Mesothelial cell of epicardium (in vitro differentiated cells): Measurements from ENCODE around the gene ITPR2. TPM values are rescaled to one million over a fixed set of nuclear protein-coding genes. Genes with fewer than 3 reads are reported as not detected.
"Not testable (repeated sequence)": the region's sequence is repeated elsewhere in the genome, so short reads cannot be mapped to it uniquely, and the experiment has no call there.

Source experiments
- DNase-seq, 2 experiments: peaks; one replicate each; pipeline ENCODE4 v3.0.0; 2021; ENCODE audit warnings: low spot score in 2 of 2; ENCODE audit not compliant: unreplicated experiment in 2 of 2
- H3K27ac Mint-ChIP-seq: 2 replicates; pipeline ENCODE4 v1.8.0; 2021; ENCODE audit warnings: mixed read lengths
- H3K27me3 Mint-ChIP-seq: 2 replicates; pipeline ENCODE4 v1.8.0; 2021; ENCODE audit warnings: low read depth, mixed read lengths
- H3K36me3 Mint-ChIP-seq: 2 replicates; pipeline ENCODE4 v1.8.0; 2021; ENCODE audit warnings: mixed read lengths
- H3K4me1 Mint-ChIP-seq: 2 replicates; pipeline ENCODE4 v1.8.0; 2021; ENCODE audit warnings: mixed read lengths
- H3K4me3 Mint-ChIP-seq: 2 replicates; pipeline ENCODE4 v1.8.0; 2021; ENCODE audit warnings: mild to moderate bottlenecking, moderate library complexity, mixed read lengths
- H3K9me3 Mint-ChIP-seq: 2 replicates; pipeline ENCODE4 v1.8.0; 2021; ENCODE audit warnings: mixed read lengths
- CTCF ChIP-seq: fragments of 200-600 bp; sonication (generic); IDR thresholded peaks from one replicate; pipeline ENCODE4 v1.5.0; 2021; ENCODE audit warnings: antibody characterized with exemption; ENCODE audit not compliant: unreplicated experiment
- total RNA-seq: library from RNA; stranded (reverse); gene quantifications from 3 replicates; pipeline ENCODE4 v1.2.1, GENCODE V29; 2021

The ITPR2 gene
- total RNA-seq, 1 donor from 2014 or later, result 62.3 TPM

GRCh38 chr12:26435069-26435404 is 398.0 kb downstream of the ITPR2 start:
- no peak overlapping the region for H3K4me3 Mint-ChIP-seq
- no peaks in the 10 kb centered on the region for H3K27me3 Mint-ChIP-seq
- no peak overlapping the region for H3K27ac Mint-ChIP-seq
- DNase-seq, result no peak
- no peak for TF ChIP-seq CTCF
- H3K4me1 Mint-ChIP-seq, result no peaks in the 10 kb centered on the region
- no peaks in the 10 kb centered on the region for H3K9me3 Mint-ChIP-seq
- peaks cover 17% of the 10 kb centered on the region for H3K36me3 Mint-ChIP-seq

GRCh38 chr12:26434299-26435068 is 398.5 kb downstream of the ITPR2 start:
- no peak overlapping the region for H3K4me3 Mint-ChIP-seq
- H3K4me1 Mint-ChIP-seq, result no peaks in the 10 kb centered on the region
- H3K27ac Mint-ChIP-seq, result no peak overlapping the region
- H3K9me3 Mint-ChIP-seq, result no peaks in the 10 kb centered on the region
- peak; percentile 48 for TF ChIP-seq CTCF
- DNase-seq, result no peak
- H3K36me3 Mint-ChIP-seq, result peaks cover 14% of the 10 kb centered on the region
- H3K27me3 Mint-ChIP-seq, result no peaks in the 10 kb centered on the region

- H3K27me3 Mint-ChIP-seq, H3K4me3 Mint-ChIP-seq, H3K4me1 Mint-ChIP-seq, DNase-seq, H3K36me3 Mint-ChIP-seq, H3K27ac Mint-ChIP-seq, H3K9me3 Mint-ChIP-seq: not testable (repeated sequence)
Measured at GRCh38 chr12:26433701-26434100, 399.3 kb downstream of the ITPR2 start.

- peaks cover 6% of the 10 kb centered on the region for H3K36me3 Mint-ChIP-seq
- no peak for TF ChIP-seq CTCF
- no peaks in the 10 kb centered on the region for H3K9me3 Mint-ChIP-seq
- peaks cover 3% of the 10 kb centered on the region for H3K4me1 Mint-ChIP-seq
- H3K27ac Mint-ChIP-seq, result no peak overlapping the region
- H3K27me3 Mint-ChIP-seq, result no peaks in the 10 kb centered on the region
- no peak for DNase-seq
- H3K4me3 Mint-ChIP-seq, result no peak overlapping the region
Measured at GRCh38 chr12:26431211-26431610, 401.8 kb downstream of the ITPR2 start.

- not testable (repeated sequence) for H3K9me3 Mint-ChIP-seq, H3K4me1 Mint-ChIP-seq, H3K36me3 Mint-ChIP-seq, DNase-seq, H3K4me3 Mint-ChIP-seq, H3K27ac Mint-ChIP-seq, H3K27me3 Mint-ChIP-seq
Measured at GRCh38 chr12:26430596-26430995, 402.4 kb downstream of the ITPR2 start.

- H3K27me3 Mint-ChIP-seq, result no peaks in the 10 kb centered on the region
- H3K4me3 Mint-ChIP-seq, result no peak overlapping the region
- H3K36me3 Mint-ChIP-seq, result peaks cover 10% of the 10 kb centered on the region
- no peak overlapping the region for H3K27ac Mint-ChIP-seq
- H3K9me3 Mint-ChIP-seq, result no peaks in the 10 kb centered on the region
- TF ChIP-seq CTCF, result no peak
- no peak for DNase-seq
- peaks cover 3% of the 10 kb centered on the region for H3K4me1 Mint-ChIP-seq
Measured at GRCh38 chr12:26429070-26429691, 403.8 kb downstream of the ITPR2 start.
